GM19035 (cell line): ENCODE results near the gene B4GALT3.
A peak's percentile ranks its signal among the peaks of the same experiment; 100 is the strongest.

Experiments
- ATAC-seq: cut with Tn5 transposase; IDR thresholded peaks from one replicate; pipeline ENCODE4 v1.9.1; 2021; ENCODE audit not compliant: unreplicated experiment

Gene B4GALT3

DNA sequence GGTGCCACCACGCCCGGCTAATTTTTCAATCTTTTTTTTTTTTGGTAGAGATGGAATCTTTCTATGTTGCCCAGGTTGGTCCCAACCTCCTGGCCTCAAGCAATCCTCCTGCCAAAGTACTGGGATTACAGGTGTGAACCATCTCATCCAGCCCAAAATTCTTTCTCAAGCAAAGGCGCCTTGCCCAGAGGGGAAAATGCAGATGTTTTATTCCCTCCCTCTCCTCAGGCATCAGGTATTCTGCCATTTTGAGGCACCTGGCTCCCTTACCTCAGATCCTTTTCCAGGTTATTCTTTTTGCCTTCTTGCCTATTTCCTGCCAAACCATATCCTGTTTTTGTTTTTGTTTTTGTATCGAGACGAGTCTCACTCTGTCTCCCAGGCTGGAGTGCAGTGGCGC lies 11.1 kb upstream of the B4GALT3 start:
- ATAC-seq, result no peak

DNA sequence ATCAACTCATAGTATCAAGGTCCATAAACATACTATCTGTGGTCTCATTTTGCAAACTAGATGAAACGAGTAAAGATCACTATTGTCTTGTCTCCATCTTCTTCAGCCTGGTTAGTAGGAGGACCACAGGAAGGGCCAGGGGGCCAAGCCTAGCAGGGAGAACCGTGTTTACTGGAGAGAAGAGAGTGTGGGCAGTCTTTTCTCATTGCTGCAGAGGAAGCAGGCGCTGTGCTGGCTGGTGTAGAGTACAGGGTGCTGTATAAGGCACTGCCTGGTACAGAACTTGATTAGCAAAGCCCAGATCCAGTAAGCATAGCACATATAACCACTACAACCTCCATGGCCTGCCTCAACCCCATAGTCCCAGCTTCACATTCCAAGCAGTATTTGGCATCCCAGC lies 10.0 kb upstream of the B4GALT3 start:
- ATAC-seq, result no peak

DNA sequence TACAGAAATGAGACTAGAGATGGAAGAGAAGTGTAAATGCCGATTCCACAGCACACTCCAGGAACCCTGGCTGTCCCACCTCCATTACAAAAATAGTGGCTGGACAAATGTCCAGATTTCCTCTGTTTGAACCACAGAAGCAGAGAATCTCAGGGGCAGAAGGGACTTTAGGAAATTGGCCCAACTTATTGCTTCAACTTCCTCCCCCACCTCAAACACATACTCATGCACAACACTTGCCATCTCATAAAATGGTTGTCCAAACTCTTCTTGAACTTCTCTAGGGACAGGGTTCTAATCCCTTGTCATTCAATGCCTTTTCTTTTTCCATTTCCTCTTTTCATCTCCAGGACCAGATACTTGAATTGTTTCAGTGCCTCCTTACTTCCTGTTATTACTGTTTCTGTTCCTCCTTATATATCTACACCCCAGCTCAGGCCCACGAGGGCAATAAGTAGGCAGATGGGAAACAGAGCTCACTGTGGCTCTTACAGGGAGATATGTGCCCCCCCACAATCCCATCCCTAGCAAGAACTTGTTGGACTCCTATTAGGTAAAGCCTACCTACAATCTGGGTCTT lies 8.5 kb upstream of the B4GALT3 start:
- peak; percentile 18 for ATAC-seq

DNA sequence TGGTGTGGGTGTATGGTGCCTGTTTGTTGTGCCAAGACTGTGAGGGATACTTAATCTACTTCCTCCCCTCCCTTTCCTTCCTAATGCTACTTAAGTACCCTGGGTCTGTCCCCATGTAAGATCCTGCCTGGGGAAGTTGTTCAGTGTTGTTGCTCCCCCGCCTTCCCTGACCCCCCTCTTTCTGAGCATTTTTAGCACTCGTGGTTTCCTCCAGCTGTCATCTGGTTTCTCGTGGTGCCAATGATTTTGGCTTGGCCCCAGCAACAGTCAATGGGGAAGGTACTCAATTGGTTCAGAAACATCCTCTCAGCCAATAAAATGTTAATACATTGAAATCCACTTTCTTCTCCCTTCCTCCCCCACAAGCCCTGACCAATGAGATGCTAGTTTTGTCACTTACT lies 8.0 kb upstream of the B4GALT3 start:
- ATAC-seq, result peak; percentile 73

DNA sequence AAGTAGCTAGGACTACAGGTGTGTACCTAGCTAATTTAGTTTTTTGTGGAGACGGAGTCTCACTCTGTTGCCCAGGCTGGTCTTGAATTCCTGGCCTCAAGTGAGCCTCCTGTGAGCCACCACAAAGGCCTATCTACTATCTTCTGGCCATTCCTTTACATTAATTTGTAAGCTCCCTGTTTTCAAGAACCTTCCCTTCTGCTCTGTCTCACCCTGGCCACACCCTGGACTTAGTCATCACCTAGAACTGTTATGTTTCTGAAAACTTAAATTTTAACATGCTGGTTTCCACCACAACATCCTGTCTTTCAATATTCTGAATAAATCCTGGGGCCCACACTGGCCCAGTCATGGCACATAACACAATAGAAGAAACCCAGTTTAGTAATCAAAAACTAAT lies 4.9 kb upstream of the B4GALT3 start:
- no peak for ATAC-seq

DNA sequence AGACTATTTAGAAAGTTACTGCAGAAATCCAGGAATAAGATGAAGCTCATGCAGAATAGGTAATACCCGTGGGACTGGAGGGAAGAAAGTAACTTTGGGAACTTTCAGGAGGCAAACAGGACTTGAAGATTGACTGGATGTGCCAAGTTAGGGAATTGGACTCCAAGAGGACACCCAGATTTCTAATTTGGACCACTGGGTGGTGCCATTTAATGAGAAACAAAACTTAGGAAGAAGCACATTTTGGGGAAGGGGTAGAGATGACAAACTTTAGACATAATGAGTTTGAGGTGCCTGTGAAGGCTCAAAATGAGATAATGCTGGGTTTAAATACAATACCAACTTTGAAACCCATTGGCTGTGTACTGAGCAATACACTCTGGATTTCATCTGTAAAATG lies 3.3 kb upstream of the B4GALT3 start:
- no peak for ATAC-seq

DNA sequence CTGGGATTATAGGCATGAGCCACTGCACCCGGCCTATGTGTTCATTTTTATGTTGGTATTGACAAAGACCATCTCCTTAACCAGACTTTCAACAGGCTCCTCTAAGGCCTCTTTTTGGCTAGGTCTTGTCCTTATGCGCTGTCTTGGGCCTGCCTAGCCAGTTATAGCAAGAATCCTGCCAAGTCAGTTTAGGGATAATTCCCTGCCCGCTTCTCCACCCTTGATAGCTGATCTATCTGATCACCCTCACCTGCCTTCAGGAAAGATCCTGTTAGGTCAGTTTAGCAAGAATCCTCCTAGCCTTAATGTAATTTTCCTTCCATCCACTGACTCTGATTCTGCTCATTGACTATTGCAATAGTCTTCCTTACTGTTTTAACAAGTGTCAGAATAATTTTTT lies 2.4 kb upstream of the B4GALT3 start:
- ATAC-seq, result no peak

DNA sequence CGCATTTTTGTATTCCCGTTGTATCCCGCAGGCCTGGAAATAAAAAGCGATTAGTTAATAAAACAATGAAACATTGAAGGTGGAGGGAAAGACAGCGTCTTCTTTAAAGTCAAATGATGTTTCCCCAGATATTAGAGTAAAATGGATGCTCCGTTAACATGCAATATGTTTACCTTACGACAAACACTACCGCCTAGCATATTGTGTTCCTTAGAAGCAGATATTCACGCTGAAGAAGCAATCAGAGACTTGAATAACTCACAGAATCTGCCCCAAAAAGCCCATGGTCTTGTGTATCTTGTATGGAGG lies 583 bp upstream of the B4GALT3 start:
- no peak for ATAC-seq

DNA sequence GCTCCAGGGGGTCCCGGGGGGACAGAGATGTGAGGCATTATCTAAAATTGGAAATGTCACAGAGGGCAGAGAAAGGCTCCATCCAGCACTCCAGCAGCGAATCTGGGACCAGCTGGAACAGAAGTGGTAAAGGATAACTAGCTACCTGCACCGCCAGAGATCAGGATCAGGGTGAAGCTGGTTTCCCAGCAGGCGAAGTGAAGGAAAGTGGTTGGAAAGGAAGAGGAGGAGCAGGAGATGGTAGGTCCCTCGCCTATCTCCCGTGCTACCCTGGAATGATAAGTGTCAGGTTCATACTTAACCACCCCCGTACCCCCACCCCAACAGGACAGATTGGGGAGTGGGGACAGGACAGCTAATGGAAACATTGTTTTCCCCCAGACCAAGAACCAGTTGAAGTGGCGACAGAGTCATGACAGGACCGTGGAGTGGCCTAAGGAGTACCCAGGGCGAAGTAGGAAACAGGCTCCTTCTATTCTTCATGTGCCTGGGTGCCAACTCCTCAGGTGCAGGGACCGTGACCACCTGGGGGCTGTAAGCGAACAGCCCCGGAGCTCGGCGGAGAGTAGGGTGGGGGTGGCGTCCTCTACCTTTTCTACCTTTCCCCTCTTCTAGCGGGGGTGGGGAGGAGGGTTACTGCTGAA lies 717 bp downstream of the B4GALT3 start:
- no peak for ATAC-seq

DNA sequence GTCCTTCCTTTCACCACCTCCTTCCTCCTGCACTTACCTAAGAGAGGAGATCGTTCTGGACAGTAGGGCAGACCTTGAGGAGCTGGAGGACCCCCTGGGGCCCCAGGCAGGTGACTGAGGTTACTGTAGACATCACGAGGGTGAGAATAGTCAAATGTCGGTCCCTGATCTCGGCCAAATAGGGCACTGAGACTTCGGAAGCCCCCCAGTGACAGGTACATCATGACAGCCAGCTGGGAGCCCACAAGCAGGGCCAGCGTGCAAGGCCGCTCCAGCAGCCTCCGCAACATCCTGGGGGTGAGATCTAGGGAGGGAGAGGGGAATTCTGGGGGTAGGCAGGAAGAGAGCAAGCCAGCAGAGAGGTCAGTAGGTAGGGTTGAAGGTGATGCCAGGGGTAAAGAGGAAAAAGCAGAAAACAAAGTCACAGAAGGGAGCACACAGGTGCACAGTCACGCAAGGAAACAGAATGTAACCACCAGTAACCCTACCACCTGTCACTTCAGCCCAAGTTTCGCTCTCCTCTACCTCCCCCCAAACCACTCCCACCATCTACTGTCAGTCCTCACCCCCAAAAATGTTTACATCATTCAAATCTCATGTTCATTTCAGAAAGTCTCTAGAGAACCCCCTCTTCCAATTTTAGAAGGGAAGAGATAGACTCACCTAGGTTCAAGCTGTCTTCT lies 1.4 kb downstream of the B4GALT3 start:
- ATAC-seq, result no peak

DNA sequence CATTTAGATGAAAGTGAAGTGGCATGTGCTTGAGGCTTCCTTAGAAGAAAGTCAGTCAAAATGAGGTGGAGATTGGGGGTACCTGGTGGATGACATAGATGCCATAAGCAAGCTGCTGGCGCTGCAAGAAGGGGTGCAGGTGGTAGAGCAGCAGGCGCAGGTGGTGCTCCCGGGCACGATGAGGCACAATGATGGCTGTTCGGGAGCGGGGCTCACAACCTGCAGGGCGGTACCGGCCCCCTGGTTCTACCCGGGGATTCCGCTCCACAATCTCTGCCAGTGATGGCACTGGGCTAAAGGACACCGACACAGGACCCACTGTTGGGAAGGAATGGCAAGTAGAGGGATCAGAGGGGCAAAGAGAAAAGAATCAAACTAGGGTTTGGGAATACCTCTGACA lies 2.4 kb downstream of the B4GALT3 start:
- ATAC-seq, result no peak

DNA sequence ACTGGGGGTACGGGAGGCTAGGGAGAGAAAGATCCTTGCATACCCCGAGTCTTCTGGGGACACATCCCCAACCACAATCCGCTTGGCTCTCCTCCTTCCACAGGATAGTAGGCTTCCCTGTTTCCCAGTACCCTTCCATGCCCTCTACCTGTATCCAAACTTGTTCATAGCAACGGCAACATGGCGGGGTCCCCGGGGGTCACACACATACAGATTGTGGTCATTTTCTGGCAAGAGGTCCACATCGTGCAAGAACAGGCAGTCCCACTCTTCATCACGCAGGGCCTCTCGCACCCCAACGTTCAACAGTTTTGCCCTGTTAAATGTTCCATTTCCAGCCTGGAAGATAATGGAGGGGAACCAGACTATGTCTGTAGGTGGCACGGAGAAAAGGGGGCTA lies 3.6 kb downstream of the B4GALT3 start:
- ATAC-seq, result no peak

DNA sequence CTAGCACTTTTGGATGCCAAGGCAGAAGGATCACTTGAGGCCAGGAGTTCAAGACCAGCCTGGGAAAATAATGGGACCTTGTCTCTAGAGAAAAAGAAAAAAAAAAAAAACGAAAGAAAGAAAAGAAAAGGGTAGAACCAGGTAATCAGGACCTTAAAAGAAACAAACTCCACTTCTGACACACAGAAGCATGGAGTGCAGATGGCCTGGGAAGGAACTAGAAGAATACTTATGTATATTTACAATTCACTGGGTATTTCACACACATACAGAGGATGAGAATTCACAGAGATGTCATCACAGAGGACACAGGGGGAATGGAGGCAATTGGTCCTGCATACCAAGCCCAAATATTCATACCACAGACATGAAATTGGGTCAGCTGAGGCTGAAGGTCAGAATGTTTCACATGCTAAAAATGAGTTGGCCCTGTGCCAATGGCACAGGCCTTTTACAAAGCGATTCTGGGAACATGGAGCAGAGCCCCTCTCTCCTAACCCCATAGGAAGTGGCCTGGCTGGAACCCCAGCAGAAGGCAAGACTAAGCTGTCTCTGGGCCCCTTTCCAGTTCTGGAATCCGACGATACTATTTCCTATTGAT lies 4.4 kb downstream of the B4GALT3 start:
- ATAC-seq, result no peak

DNA sequence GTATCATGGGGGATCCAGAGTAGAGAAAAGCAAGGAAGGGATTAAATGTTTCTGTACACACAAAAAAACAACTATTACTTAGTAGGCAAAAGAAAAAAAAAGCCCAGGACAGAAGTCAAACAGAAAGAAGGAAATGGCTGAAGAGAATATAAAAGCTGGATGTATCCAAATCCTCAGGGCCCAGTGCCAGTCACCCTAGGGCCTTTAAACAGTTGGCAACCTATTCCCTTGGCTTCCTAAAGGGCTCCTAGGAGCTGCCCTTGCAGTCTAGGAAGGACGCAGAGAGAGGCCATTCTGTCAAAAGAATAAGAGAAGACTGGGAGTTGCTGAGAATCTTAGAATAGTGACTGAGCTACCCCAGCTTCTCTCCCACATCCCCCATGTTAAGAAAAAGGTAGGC lies 5.0 kb downstream of the B4GALT3 start:
- ATAC-seq, result no peak

DNA sequence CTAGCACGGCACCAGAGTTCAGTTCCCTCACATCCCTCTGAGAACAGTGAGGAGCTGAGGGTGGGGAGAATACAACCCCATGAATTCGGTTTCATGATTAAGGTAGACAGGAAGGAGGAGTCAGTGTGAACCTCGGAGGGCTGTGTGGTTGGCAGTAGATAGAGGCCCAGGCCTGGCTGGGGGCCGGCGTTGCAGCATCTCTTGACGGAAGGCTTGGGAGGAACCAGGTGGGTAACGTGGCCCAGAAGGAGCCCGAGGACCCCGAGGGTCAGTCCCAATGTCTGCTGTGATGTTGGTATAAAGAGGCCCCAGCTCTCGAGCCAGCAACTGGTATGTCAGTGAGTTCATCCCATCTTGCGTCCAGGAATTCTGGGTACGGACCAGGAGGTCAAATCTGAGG lies 5.6 kb downstream of the B4GALT3 start:
- no peak for ATAC-seq

DNA sequence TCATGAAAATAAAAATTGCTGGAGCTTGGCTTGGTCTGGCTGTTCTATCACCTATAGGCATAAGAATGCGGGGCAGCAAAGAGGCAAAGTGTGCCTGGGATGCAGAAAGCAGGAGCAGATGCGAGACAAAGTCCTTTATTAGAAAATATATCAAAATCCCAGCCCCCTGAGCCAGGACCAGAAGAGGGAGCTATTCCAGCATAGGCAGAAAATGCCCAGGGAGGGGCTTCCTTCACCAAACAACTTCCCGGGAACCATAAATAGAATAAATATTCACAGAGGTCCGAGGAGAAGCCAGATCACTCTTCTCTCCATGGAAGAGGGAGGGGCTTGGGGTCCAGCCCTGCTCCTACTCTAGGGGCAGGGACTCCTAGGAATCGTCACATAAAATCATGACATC lies 6.1 kb downstream of the B4GALT3 start:
- no peak for ATAC-seq

DNA sequence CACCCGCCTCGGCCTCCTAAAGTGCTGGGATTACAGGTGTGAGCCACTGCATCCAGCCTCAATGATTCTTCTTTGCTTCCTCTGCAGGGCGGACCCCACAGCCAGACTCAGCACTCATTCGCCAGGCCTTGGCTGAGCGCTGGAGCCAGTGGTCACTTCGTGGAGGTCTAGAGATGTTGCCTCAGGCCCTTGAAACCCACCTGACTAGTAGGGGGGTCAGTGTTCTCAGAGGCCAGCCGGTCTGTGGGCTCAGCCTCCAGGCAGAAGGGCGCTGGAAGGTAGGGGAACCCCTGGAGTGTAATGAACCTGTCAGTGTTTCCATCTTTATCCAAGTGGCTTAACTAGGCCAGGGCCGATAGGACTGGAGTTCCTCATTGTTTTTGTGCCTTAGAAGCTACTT lies 8.4 kb downstream of the B4GALT3 start:
- ATAC-seq, result no peak

DNA sequence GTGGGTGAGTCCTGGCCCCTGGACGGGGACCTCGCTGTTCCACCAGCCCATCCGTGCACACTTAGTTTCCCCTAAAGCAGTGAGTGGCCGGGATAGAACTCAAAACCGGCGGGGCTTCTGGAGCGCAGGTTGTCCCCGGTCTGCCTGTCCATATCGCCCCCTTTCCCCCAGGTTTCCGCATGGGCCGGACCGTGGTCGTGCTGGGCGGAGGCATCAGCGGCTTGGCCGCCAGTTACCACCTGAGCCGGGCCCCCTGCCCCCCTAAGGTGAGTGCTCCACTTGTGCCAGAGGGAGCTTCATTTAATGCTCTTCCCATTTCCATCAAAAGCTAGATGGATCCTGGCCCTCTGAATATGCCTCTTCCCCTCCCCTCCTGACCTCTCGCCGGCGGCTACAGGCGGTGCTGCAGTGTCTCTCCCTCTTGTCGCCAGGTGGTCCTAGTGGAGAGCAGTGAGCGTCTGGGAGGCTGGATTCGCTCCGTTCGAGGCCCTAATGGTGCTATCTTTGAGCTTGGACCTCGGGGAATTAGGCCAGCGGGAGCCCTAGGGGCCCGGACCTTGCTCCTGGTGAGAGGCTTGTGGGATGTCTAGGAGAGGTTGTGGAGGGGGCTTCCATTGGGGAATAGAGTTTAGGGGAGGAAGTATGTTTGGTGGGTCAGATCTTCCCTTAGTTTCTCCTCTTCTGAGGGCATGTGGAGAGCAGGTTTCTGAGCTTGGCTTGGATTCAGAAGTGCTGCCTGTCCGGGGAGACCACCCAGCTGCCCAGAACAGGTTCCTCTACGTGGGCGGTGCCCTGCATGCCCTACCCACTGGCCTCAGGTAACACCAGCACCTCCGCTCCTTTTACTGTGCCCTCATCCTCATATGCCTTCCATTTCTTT lies 10.4 kb downstream of the B4GALT3 start:
- peak; percentile 8 for ATAC-seq

DNA sequence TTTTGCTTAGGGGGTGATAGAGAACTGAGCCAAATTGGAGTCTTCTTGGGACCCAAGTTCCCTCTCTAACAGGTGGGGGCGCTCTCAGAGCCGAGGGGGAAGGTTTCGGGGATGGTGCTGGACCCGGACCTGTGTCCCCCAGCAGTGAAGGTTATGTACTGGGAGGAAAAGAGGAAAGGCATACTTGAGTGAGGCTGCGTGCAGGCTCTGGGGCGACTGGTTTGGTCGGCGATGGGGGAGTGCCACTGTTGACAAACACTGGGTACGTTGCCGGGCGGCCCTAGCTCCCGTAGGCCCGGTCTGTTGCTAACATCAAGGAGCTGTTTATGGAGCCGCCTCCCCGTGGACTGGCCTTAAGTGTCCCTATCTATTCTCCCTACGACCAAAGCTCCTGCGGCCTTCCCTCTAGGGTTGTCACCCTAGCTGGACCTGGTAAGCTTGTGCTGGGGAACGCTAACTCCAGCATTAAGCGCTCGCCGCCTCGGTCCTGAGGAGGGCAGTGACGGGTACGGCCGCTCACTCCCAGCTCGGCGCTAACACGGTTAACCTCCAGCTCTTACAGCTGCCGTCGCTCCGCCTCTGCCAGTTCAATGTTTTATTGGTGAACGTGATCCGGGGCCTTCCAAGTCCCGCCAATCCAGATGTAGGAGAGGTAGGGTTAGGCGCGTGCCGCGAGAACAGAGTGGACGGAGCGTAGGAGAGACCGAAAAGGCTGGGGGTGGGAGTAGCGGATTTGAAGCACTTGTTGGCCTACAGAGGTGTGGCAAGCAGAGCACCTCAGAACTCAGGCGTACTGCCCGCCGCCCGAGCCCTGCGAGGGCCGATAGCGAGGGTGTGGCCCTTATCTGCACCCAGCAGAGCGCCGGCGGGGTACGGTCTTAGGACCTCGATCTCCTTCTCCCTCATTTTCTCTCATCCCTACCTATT lies 11.3 kb downstream of the B4GALT3 start, which contains the start of gene PPOX:
Gene PPOX (plus strand): TSS at position 685 of the 927 bp plus-strand sequence. CDS start 422 bp downstream, outside the sequence.
- ATAC-seq, result peak; percentile 96

DNA sequence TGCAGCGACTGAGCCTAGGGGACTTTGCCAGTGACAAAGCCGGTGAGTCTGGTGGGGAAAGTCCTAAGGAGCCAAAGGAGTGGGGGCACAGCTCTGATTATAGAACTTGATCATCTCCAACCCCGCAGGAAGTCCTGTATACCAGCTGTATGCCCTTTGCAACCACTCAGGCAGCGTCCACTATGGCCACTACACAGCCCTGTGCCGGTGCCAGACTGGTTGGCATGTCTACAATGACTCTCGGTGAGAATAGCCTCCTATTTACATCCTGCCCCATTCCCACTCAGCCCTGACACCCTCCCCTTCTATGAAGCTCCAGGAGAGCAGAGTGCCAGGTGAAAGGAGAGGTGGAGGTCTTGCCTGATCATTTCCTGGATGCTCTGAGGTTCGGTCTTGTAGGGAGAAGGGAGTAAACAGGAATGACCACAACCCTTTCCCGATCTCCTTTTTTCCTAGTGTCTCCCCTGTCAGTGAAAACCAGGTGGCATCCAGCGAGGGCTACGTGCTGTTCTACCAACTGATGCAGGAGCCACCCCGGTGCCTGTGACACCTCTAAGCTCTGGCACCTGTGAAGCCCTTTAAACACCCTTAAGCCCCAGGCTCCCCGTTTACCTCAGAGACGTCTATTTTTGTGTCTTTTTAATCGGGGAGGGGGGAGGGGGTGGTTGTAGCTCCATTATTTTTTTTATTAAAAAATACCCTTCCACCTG lies 12.3 kb downstream of the B4GALT3 start:
- ATAC-seq, result no peak
